Vagina (tissue), 2 donors: ENCODE results near the gene FHIT.

Source experiments
- POLR2AphosphoS5 ChIP-seq, 2 donors: sonication (generic); formaldehyde crosslinking; IDR thresholded peaks; one replicate each; pipeline ENCODE4 v1.9.0; 2017; ENCODE audit warnings: antibody characterized with exemption in 2 of 2, mild to moderate bottlenecking in 2 of 2, low read depth in 1 of 2; ENCODE audit not compliant: insufficient read depth in 1 of 2
- TF ChIP-seq, protein P1 (sequence below), 3 experiments: fragments of 450-650 bp in 2 of 3; fragments of 200-600 bp in 1 of 3; sonication (generic) in 1 of 3; IDR thresholded peaks; one replicate each; pipeline ENCODE4 v1.5.1; 2017 to 2019; ENCODE audit warnings: antibody characterized with exemption in 3 of 3, mild to moderate bottlenecking in 2 of 3, moderate library complexity in 2 of 3

DNA sequence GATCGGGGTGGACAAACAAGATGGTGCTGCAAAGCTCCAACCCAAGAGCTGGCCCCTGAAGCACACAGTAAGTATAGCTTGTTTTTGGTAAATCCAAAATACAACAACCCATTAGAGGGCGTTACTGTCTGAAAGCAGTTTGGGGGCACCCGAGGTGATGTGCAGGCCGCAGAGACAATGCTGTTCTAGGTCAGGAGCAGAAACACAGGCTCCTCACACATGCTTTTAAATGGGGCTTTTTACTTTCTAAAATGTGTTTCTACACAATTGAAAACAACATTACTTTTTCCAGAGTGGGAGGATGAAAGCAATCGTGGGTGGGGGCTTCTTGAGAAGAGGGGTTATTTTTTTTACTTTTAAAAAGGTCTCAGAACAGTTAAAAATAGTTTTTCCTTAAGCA lies 1172.2 kb downstream of the FHIT start:
- TF ChIP-seq POLR2AphosphoS5 (IDR thresholded peaks at IDR 0.05; ENCODE audit: insufficient read depth in 1 of 2, low read depth in 1 of 2), result no peak
- TF ChIP-seq, protein P1, sequence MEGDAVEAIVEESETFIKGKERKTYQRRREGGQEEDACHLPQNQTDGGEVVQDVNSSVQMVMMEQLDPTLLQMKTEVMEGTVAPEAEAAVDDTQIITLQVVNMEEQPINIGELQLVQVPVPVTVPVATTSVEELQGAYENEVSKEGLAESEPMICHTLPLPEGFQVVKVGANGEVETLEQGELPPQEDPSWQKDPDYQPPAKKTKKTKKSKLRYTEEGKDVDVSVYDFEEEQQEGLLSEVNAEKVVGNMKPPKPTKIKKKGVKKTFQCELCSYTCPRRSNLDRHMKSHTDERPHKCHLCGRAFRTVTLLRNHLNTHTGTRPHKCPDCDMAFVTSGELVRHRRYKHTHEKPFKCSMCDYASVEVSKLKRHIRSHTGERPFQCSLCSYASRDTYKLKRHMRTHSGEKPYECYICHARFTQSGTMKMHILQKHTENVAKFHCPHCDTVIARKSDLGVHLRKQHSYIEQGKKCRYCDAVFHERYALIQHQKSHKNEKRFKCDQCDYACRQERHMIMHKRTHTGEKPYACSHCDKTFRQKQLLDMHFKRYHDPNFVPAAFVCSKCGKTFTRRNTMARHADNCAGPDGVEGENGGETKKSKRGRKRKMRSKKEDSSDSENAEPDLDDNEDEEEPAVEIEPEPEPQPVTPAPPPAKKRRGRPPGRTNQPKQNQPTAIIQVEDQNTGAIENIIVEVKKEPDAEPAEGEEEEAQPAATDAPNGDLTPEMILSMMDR (IDR thresholded peaks at IDR 0.05), result no peak
